Limb (tissue), 2 donors: ENCODE results near the gene SPIRE2.
A peak's percentile ranks its signal among the peaks of the same experiment; 100 is the strongest.
"Not testable (repeated sequence)": the region's sequence is repeated elsewhere in the genome, so short reads cannot be mapped to it uniquely, and the experiment has no call there.

Experiments
- DNase-seq, 2 donors: peaks; one replicate each; pipeline ENCODE4 v3.0.0-alpha.2; 2016; ENCODE audit errors: extremely low spot score in 2 of 2

Gene SPIRE2

DNA sequence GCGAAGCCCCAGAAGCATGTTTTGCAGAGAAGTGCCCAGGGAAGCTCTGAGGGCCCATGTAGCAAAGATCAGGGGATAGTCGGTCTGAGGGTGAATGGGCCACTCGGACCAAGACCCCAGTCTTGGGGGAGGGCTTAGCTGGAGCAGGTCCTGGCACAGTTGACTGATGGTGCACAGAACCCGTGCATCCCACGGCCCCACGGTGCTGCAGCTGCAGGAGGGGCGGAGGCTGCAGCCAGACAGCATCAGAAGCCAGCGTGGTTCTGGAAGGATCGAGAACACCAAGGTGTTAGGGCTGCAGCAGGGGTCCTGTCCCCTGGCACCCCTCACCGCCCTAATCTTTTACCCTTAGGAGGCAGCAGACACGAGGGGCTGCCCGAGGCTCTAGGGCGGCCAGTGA is 83.9 kb downstream of the SPIRE2 start:
- DNase-seq, result no peak

DNA sequence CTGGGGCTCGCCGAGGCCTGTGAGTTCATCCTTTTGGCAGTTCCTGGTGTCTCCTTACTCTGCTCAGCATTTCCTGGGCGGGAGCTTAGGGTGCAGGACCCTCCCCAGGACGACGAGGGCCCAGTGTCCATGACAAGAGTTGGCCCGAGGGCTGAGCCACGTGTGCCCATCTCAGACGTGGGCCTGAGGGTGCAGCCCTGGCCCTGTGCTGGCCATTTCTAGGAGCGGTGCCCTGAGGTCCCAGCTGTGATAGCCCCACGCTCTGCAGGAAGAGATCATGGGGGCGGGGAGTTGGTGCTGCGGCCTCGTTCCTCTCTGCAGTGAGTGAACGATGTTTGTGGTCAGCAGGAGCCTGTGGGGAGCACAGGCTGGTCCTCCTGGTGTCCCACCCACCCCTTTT is 84.4 kb downstream of the SPIRE2 start:
- no peak for DNase-seq

DNA sequence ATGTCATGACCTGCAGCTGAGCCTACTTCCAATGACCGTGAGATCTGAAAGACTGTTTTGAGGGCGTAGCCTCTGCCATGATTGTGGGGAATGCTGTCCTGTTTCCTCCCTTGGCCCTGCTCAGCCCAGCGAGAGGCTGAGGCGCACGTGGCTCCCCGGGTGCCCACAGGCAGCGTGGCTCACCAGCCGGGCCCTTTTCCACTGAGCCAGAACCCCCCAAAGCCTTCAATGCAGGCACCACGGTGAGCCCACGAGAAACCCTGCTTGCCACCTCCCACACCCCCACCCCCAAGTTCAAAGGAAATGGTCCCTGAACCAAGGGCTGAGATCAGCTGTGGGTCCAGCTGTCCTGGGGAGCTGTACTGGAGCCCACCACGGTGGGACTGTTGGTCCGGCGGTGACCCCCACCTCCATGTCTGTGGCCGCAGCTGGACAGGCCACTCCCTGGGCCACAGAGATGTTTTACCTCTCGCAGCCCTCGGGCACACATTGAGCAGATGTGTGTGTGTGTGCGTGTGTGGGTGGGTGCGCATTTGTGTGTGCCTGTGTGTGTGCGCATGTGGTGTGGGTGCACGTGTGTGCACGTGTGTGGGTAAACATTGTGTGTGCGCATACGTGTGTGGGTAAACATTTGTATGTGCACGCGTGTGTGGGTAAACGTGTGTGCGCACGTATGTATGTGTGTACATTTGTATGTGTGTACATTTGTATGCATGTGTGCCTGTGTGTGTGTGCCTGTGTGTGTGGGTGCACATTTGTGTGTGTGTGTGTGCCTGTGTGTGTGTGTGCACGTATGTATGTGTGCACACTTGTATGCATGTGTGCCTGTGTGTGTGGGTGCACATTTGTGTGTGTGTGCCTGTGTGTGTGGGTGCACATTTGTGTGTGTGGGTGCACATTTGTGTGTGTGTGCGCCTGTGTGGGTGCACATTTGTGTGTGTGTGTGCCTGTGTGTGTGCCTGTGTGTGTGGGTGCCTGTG is 85.4 kb downstream of the SPIRE2 start:
- no peak for DNase-seq

GRCh38 chr16:89914642-89915285 is 86.5 kb downstream of the SPIRE2 start:
- not testable (repeated sequence) for DNase-seq

GRCh38 chr16:89915303-89916232 is 87.3 kb downstream of the SPIRE2 start:
- DNase-seq, result no peak

DNA sequence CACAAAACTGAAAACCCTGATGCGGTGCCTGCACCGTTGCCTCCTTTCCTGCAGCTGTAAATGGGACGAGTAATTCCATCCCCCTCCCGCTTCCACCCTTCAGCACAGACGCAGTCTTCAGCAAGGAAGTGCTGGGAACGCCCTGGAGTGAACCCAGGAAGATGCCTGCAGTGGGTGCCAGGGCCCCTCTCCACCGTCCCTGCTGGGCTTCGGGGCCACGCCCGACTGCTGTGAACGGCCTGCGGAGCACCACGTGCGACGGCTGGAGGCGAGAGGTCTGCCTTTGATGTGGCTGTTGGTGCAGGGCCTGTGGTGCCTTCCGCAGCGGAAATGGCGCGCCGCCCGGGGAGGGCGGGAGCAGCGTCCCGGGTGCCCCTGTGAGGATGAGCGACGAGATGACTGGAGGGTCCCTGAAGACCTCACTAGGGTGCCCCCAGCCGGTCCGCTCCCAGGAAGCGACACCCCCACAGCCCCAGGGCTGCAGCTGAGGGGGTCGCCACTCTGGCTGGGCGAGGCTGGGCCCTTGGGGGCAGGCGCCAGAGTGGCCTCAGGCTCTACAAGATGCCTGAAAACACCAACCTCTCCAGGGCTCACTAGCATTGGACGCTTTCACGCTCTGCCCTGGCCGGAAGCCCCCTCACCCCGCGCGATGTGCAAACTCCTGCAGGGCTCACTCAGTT is 89.6 kb downstream of the SPIRE2 start:
- peak; percentile 50 to 74 for DNase-seq

DNA sequence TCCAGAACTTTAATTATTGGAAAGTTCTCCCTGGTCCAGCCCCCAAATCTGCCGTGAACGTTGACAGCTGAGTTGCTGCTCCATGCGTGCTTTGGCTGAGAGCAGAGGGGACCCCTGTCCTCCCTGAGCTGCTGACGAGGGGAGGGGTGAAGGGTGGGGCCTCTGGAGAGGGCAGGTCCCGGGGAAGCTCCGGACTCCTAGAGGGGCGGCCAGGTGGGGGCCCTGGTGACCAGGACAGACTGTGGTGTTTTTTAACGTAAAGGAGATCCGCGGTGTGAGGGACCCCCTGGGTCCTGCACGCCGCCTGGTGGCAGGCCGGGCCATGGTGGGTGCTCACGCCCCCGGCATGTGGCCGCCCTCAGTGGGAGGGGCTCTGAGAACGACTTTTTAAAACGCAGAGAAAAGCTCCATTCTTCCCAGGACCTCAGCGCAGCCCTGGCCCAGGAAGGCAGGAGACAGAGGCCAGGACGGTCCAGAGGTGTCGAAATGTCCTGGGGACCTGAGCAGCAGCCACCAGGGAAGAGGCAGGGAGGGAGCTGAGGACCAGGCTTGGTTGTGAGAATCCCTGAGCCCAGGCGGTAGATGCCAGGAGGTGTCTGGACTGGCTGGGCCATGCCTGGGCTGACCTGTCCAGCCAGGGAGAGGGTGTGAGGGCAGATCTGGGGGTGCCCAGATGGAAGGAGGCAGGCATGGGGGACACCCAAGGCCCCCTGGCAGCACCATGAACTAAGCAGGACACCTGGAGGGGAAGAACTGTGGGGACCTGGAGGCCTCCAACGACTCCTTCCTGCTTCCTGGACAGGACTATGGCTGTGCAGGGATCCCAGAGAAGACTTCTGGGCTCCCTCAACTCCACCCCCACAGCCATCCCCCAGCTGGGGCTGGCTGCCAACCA is 90.4 kb downstream of the SPIRE2 start, which contains the start of gene MC1R:
Gene MC1R, plus strand, starts transcription at position 410 of the 895 bp plus-strand sequence. Its CDS starts 397 bp downstream, at position 807.
- peak in 1 of 2 donors; percentile 66 for DNase-seq

DNA sequence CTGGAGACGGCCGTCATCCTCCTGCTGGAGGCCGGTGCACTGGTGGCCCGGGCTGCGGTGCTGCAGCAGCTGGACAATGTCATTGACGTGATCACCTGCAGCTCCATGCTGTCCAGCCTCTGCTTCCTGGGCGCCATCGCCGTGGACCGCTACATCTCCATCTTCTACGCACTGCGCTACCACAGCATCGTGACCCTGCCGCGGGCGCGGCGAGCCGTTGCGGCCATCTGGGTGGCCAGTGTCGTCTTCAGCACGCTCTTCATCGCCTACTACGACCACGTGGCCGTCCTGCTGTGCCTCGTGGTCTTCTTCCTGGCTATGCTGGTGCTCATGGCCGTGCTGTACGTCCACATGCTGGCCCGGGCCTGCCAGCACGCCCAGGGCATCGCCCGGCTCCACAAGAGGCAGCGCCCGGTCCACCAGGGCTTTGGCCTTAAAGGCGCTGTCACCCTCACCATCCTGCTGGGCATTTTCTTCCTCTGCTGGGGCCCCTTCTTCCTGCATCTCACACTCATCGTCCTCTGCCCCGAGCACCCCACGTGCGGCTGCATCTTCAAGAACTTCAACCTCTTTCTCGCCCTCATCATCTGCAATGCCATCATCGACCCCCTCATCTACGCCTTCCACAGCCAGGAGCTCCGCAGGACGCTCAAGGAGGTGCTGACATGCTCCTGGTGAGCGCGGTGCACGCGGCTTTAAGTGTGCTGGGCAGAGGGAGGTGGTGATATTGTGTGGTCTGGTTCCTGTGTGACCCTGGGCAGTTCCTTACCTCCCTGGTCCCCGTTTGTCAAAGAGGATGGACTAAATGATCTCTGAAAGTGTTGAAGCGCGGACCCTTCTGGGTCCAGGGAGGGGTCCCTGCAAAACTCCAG is 91.5 kb downstream of the SPIRE2 start:
- DNase-seq, result peak in 1 of 2 donors; percentile 40

DNA sequence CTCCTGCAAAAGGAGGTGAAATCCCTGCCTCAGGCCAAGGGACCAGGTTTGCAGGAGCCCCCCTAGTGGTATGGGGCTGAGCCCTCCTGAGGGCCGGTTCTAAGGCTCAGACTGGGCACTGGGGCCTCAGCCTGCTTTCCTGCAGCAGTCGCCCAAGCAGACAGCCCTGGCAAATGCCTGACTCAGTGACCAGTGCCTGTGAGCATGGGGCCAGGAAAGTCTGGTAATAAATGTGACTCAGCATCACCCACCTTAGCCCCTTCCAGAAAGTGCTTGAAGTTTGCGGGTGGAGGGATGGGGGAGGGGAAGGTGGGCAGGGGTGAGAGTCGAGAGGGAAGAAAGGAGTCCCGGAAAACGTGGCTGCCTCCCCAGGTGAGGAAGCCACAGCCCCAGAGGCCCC is 92.4 kb downstream of the SPIRE2 start:
- DNase-seq, result peak in 1 of 2 donors; percentile 29
